ENCODE measurements around the gene ECHS1. TPM values are rescaled to one million over a fixed set of nuclear protein-coding genes. Genes with fewer than 3 reads are reported as not detected.
"Not testable (repeated sequence)": the region's sequence is repeated elsewhere in the genome, so short reads cannot be mapped to it uniquely, and the experiment has no call there.

Gene ECHS1
- polyA plus RNA-seq, 2 donors = 85.4 to 105 TPM

DNA sequence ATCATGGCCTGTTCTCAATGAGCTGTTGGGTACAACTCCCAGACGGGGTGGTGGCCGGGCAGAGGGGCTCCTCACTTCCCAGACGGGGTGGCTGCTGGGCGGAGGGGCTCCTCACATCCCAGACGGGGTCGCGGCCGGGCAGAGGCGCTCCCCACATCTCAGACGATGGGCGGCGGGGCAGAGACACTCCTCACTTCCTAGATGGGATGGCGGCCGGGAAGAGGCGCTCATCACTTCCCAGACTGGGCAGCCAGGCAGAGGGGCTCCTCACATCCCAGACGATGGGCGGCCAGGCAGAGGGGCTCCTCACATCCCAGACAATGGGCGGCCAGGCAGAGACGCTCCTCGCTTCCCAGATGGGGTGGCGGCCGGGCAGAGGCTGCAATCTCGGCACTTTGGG lies 41.2 kb upstream of the ECHS1 start:
- H3K9me3 ChIP-seq (ENCODE audit: control insufficient read depth in 2 of 2, insufficient read depth in 1 of 2, low read depth in 1 of 2, low read length in 1 of 2); H3K4me3 ChIP-seq (ENCODE audit: low read depth in 1 of 2, low read length in 2 of 2); H3K4me1 ChIP-seq (ENCODE audit: control insufficient read depth in 2 of 2, insufficient read depth in 2 of 2, low read length in 1 of 2); H3K27me3 ChIP-seq (ENCODE audit: control insufficient read depth in 1 of 2, insufficient read depth in 2 of 2, low read length in 2 of 2); H3K27ac ChIP-seq (ENCODE audit: low read depth in 2 of 2, low read length in 1 of 2): not testable (repeated sequence)
- peaks cover 0 to 15% of the 10 kb centered on the region in 2 donors for H3K36me3 ChIP-seq (ENCODE audit: control insufficient read depth in 2 of 2, insufficient read depth in 2 of 2, low read length in 1 of 2)
- 98% methylated on average over 17 to 22 of the region's 23 CpGs for WGBS, 2 donors

DNA sequence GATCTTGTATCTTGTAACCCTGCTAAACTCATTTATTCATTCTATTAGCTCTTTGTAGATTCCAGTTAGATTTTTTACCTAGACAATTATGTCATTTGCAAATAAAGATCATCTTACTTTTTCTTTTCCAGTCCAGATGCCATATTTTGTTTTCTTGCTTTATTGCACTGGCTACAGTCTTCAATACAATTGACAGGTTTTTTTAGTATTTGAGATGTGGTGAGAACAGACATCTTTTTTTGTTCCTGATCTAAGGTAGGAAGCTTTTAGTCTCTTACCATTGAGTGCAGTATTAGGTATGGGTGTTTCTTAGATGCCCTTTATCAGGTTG lies 39.2 kb upstream of the ECHS1 start:
- no peaks in the 10 kb centered on the region for H3K9me3 ChIP-seq (ENCODE audit: control insufficient read depth in 2 of 2, insufficient read depth in 1 of 2, low read depth in 1 of 2, low read length in 1 of 2)
- no peaks in the 10 kb centered on the region for H3K4me1 ChIP-seq (ENCODE audit: control insufficient read depth in 2 of 2, insufficient read depth in 2 of 2, low read length in 1 of 2)
- H3K27me3 ChIP-seq (ENCODE audit: control insufficient read depth in 1 of 2, insufficient read depth in 2 of 2, low read length in 2 of 2) = no peaks in the 10 kb centered on the region
- no peak overlapping the region for H3K27ac ChIP-seq (ENCODE audit: low read depth in 2 of 2, low read length in 1 of 2)
- H3K4me3 ChIP-seq (ENCODE audit: low read depth in 1 of 2, low read length in 2 of 2) = no peak overlapping the region
- peaks cover 0 to 6% of the 10 kb centered on the region in 2 donors for H3K36me3 ChIP-seq (ENCODE audit: control insufficient read depth in 2 of 2, insufficient read depth in 2 of 2, low read length in 1 of 2)

GRCh38 chr10:133411523-133412380 lies 38.6 kb upstream of the ECHS1 start:
- WGBS, 2 donors = 97% methylated on average over 7 of the region's 7 CpGs

DNA sequence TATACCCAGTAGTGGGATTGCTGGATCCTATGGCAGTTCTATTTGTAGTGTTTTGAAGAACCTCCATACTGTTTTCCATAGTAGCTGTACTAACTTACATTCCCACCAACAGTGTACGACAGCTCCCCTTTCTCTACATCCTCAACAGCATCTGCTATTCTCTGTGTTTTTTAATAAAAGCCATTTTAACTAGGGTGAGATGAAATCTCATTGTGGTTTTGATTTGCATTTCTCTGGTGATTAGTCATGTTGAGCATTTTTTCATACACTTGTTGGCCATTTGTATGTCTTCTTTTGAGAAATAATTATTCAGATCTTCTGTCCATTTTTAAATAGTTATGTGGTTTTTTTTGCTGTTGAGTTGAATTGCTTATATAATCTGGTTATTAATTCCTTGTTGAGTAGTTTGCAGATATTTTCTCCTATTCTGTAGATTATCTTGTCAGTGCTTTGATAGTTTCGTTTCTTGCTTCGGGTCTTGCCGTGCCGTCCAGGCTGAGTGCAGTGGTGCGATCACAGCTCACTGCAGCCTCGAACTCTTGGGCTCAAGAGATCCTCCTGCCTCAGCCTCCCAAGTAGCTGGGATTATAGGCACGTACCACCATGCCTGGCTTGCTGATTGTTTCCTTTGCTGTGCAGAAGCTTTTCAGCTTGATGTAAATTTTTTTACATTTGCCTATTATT lies 32.8 kb upstream of the ECHS1 start:
- WGBS, 2 donors = 86 to 90% methylated on average over 8 of the region's 8 CpGs
- H3K36me3 ChIP-seq (ENCODE audit: control insufficient read depth in 2 of 2, insufficient read depth in 2 of 2, low read length in 1 of 2) = peaks cover 6 to 24% of the 10 kb centered on the region in 2 donors
- H3K9me3 ChIP-seq (ENCODE audit: control insufficient read depth in 2 of 2, insufficient read depth in 1 of 2, low read depth in 1 of 2, low read length in 1 of 2) = no peaks in the 10 kb centered on the region
- no peaks in the 10 kb centered on the region for H3K4me1 ChIP-seq (ENCODE audit: control insufficient read depth in 2 of 2, insufficient read depth in 2 of 2, low read length in 1 of 2)
- no peaks in the 10 kb centered on the region for H3K27me3 ChIP-seq (ENCODE audit: control insufficient read depth in 1 of 2, insufficient read depth in 2 of 2, low read length in 2 of 2)
- H3K4me3 ChIP-seq (ENCODE audit: low read depth in 1 of 2, low read length in 2 of 2) = no peak overlapping the region
- no peak overlapping the region for H3K27ac ChIP-seq (ENCODE audit: low read depth in 2 of 2, low read length in 1 of 2)

More at GRCh38 chr10:133411523-133412380, 38.6 kb upstream of the ECHS1 start:
- no peaks in the 10 kb centered on the region for H3K4me1 ChIP-seq (ENCODE audit: control insufficient read depth in 2 of 2, insufficient read depth in 2 of 2, low read length in 1 of 2)
- H3K4me3 ChIP-seq (ENCODE audit: low read depth in 1 of 2, low read length in 2 of 2) = no peak overlapping the region
- H3K27me3 ChIP-seq (ENCODE audit: control insufficient read depth in 1 of 2, insufficient read depth in 2 of 2, low read length in 2 of 2) = no peaks in the 10 kb centered on the region
- H3K27ac ChIP-seq (ENCODE audit: low read depth in 2 of 2, low read length in 1 of 2) = no peak overlapping the region
- H3K36me3 ChIP-seq (ENCODE audit: control insufficient read depth in 2 of 2, insufficient read depth in 2 of 2, low read length in 1 of 2) = peaks cover 0 to 6% of the 10 kb centered on the region in 2 donors
- H3K9me3 ChIP-seq (ENCODE audit: control insufficient read depth in 2 of 2, insufficient read depth in 1 of 2, low read depth in 1 of 2, low read length in 1 of 2) = no peaks in the 10 kb centered on the region

- Histone ChIP-seq H3K27me3 (ENCODE audit: control insufficient read depth in 1 of 2, insufficient read depth in 2 of 2, low read length in 2 of 2) (no peaks in the 10 kb centered on the region), H3K36me3 (ENCODE audit: control insufficient read depth in 2 of 2, insufficient read depth in 2 of 2, low read length in 1 of 2) (peaks cover 8 to 25% of the 10 kb centered on the region in 2 donors), H3K27ac (ENCODE audit: low read depth in 2 of 2, low read length in 1 of 2) (no peak overlapping the region), H3K9me3 (ENCODE audit: control insufficient read depth in 2 of 2, insufficient read depth in 1 of 2, low read depth in 1 of 2, low read length in 1 of 2) (no peaks in the 10 kb centered on the region), H3K4me1 (ENCODE audit: control insufficient read depth in 2 of 2, insufficient read depth in 2 of 2, low read length in 1 of 2) (no peaks in the 10 kb centered on the region), H3K4me3 (ENCODE audit: low read depth in 1 of 2, low read length in 2 of 2) (no peak overlapping the region)
- WGBS, 2 donors = 43 to 48% methylated on average over 2 of the region's 2 CpGs
Observed at GRCh38 chr10:133405272-133405671, 32.1 kb upstream of the ECHS1 start.

DNA sequence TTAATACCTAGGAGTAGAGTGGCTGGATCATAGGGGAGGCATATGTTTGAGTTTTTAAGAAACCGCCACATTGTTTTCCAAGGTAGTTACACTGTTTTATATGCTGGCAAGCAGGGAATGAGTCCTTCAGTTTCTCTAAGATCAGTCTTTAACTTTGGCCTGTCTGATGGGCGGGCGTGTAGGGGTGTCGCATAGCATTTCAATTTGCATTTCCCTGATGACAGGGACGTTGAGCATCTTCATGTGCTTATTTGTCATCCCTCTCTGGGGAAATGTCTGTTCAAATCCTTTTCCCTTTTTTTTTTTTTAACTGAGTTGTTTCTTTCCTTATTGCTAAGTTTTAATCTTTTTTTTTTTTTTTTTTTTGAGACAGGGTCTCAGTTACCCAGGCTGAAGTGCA lies 30.6 kb upstream of the ECHS1 start:
- 94% methylated on average over 5 of the region's 5 CpGs for WGBS, 2 donors
- no peak overlapping the region for H3K4me3 ChIP-seq (ENCODE audit: low read depth in 1 of 2, low read length in 2 of 2)
- no peaks in the 10 kb centered on the region for H3K9me3 ChIP-seq (ENCODE audit: control insufficient read depth in 2 of 2, insufficient read depth in 1 of 2, low read depth in 1 of 2, low read length in 1 of 2)
- no peaks in the 10 kb centered on the region for H3K4me1 ChIP-seq (ENCODE audit: control insufficient read depth in 2 of 2, insufficient read depth in 2 of 2, low read length in 1 of 2)
- H3K27me3 ChIP-seq (ENCODE audit: control insufficient read depth in 1 of 2, insufficient read depth in 2 of 2, low read length in 2 of 2) = no peaks in the 10 kb centered on the region
- no peak overlapping the region for H3K27ac ChIP-seq (ENCODE audit: low read depth in 2 of 2, low read length in 1 of 2)
- H3K36me3 ChIP-seq (ENCODE audit: control insufficient read depth in 2 of 2, insufficient read depth in 2 of 2, low read length in 1 of 2) = peaks cover 8 to 36% of the 10 kb centered on the region in 2 donors

- no peak overlapping the region for H3K4me3 ChIP-seq (ENCODE audit: low read depth in 1 of 2, low read length in 2 of 2)
- H3K36me3 ChIP-seq (ENCODE audit: control insufficient read depth in 2 of 2, insufficient read depth in 2 of 2, low read length in 1 of 2) = peaks cover 12 to 40% of the 10 kb centered on the region in 2 donors
- no peaks in the 10 kb centered on the region for H3K9me3 ChIP-seq (ENCODE audit: control insufficient read depth in 2 of 2, insufficient read depth in 1 of 2, low read depth in 1 of 2, low read length in 1 of 2)
- 83 to 86% methylated on average over 16 of the region's 16 CpGs for WGBS, 2 donors
- no peaks in the 10 kb centered on the region for H3K27me3 ChIP-seq (ENCODE audit: control insufficient read depth in 1 of 2, insufficient read depth in 2 of 2, low read length in 2 of 2)
- H3K27ac ChIP-seq (ENCODE audit: low read depth in 2 of 2, low read length in 1 of 2) = no peak overlapping the region
- H3K4me1 ChIP-seq (ENCODE audit: control insufficient read depth in 2 of 2, insufficient read depth in 2 of 2, low read length in 1 of 2) = no peaks in the 10 kb centered on the region
Observed at GRCh38 chr10:133403359-133403758, 30.2 kb upstream of the ECHS1 start.

DNA sequence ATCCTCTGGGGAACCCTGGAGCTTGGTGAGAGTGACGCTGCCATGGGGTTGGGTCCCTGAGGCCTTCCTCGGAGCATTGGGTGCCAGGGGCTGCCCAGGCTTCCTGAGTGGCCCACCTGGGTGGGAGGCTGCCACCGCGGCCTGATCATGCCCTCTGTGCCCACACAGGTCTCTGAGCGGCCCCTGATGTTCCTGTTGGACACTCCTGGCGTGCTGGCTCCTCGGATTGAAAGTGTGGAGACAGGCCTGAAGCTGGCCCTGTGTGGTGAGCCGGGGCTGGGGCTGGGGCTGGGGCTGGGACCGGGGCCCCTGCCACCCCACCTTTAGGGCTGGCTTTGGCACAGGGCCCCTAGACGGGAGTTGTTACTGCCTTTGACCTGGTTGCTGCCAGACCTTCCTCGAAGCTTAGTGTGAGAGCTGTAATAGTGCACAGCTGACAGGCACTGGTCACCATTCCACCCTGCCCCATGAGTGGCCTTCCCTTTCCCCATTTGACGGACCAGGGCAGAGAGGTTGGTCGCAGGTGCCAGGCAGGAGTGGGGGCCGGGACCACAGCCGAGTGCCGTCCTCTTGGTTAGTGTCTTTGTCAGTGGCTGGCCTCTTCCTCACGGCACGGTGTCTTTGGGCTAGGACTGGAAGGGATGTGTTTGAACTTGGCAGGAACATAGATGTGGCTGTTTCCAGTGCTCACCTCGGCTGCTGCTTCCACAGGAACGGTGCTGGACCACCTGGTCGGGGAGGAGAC lies 29.0 kb upstream of the ECHS1 start:
- no peak overlapping the region for H3K27ac ChIP-seq (ENCODE audit: low read depth in 2 of 2, low read length in 1 of 2)
- H3K36me3 ChIP-seq (ENCODE audit: control insufficient read depth in 2 of 2, insufficient read depth in 2 of 2, low read length in 1 of 2) = peaks cover 14 to 40% of the 10 kb centered on the region in 2 donors
- H3K4me3 ChIP-seq (ENCODE audit: low read depth in 1 of 2, low read length in 2 of 2) = no peak overlapping the region
- 97% methylated on average over 21 of the region's 21 CpGs for WGBS, 2 donors
- no peaks in the 10 kb centered on the region for H3K9me3 ChIP-seq (ENCODE audit: control insufficient read depth in 2 of 2, insufficient read depth in 1 of 2, low read depth in 1 of 2, low read length in 1 of 2)
- H3K27me3 ChIP-seq (ENCODE audit: control insufficient read depth in 1 of 2, insufficient read depth in 2 of 2, low read length in 2 of 2) = no peaks in the 10 kb centered on the region
- H3K4me1 ChIP-seq (ENCODE audit: control insufficient read depth in 2 of 2, insufficient read depth in 2 of 2, low read length in 1 of 2) = no peaks in the 10 kb centered on the region

- H3K36me3 ChIP-seq (ENCODE audit: control insufficient read depth in 2 of 2, insufficient read depth in 2 of 2, low read length in 1 of 2) = peaks cover 14 to 40% of the 10 kb centered on the region in 2 donors
- H3K27me3 ChIP-seq (ENCODE audit: control insufficient read depth in 1 of 2, insufficient read depth in 2 of 2, low read length in 2 of 2) = no peaks in the 10 kb centered on the region
- no peak overlapping the region for H3K4me3 ChIP-seq (ENCODE audit: low read depth in 1 of 2, low read length in 2 of 2)
- no peak overlapping the region for H3K27ac ChIP-seq (ENCODE audit: low read depth in 2 of 2, low read length in 1 of 2)
- WGBS, 2 donors = 94 to 95% methylated on average over 12 of the region's 12 CpGs
- no peaks in the 10 kb centered on the region for H3K9me3 ChIP-seq (ENCODE audit: control insufficient read depth in 2 of 2, insufficient read depth in 1 of 2, low read depth in 1 of 2, low read length in 1 of 2)
- no peaks in the 10 kb centered on the region for H3K4me1 ChIP-seq (ENCODE audit: control insufficient read depth in 2 of 2, insufficient read depth in 2 of 2, low read length in 1 of 2)
Observed at GRCh38 chr10:133401500-133401899, 28.3 kb upstream of the ECHS1 start.
